T-helper 2 cell treated with Interferon-gamma antibody and Interleukin-4, amounts not matched to agents 5 μg/mL and 100 μg/mL, for 36 hours (primary cell): Measurements from ENCODE around the gene CALHM3.
"Not testable (repeated sequence)": the region's sequence is repeated elsewhere in the genome, so short reads cannot be mapped to it uniquely, and the experiment has no call there.

Source experiments
- DNase-seq: peaks from one replicate; pipeline ENCODE4 v3.0.0; 2021; ENCODE audit warnings: low spot score
- H3K27ac Mint-ChIP-seq: one replicate; pipeline ENCODE4 v1.8.0; 2021; ENCODE audit warnings: mild to moderate bottlenecking, mixed read lengths
- H3K27me3 Mint-ChIP-seq: one replicate; pipeline ENCODE4 v1.8.0; 2021; ENCODE audit warnings: low read depth, mixed read lengths
- H3K36me3 Mint-ChIP-seq: one replicate; pipeline ENCODE4 v1.8.0; 2021; ENCODE audit warnings: low read depth, mixed read lengths
- H3K4me1 Mint-ChIP-seq: one replicate; pipeline ENCODE4 v1.8.0; 2021; ENCODE audit warnings: low read depth, mixed read lengths
- H3K4me3 Mint-ChIP-seq: one replicate; pipeline ENCODE4 v1.8.0; 2022; ENCODE audit warnings: mild to moderate bottlenecking, moderate library complexity, mixed read lengths
- H3K9me3 Mint-ChIP-seq: one replicate; pipeline ENCODE4 v1.8.0; 2021; ENCODE audit warnings: mixed read lengths

The CALHM3 gene

DNA sequence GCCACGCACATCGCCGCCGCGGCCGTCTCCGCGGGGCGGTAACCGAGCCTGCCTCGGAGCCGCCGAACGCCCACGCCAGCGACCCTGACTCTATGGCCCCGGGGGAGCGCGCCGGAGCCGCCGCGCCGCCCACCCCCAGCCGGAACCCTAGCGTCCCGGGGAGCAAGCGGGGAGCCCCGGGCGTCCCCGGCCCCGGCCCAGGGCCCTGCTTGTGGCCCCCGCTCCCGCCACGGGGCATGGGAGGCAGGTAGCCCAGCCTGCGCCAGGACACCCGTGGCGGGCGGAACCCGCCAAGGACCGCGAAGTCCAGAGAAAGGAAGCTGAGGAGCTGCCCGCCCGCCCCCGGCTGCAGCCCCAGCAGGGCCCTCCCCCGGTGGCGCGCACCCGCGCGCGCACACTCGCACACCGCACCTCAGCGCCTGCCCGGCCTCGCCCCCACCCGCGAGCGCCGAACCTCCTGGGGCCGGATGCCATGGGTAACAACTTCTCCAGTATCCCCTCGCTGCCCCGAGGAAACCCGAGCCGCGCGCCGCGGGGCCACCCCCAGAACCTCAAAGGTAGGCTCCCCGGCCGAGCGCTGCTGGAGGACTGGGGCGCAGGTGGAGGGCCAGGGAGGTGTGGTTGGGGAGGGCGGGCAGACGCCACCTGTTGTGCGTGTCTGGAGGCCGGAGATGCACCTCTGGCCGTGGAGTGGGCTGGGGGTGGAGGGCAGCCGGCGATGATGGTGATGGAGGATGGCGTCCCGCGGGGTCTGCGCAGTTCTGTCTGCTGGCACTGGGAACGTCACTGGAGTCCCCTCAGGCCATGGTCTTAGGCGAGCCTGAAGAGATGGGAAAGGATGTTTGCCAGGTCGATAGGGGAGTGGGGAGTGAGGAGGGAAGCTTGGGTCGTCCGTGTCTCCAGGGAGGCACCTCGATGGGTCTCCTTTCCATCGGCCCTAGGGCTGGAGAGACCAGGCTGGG, 15.2 kb upstream of the CALHM3 start:
- DNase-seq = peak; percentile 36
- Mint-ChIP-seq H3K9me3 (no peaks in the 10 kb centered on the region), H3K4me1 (peaks cover 9% of the 10 kb centered on the region), H3K27me3 (peaks cover 68% of the 10 kb centered on the region), H3K36me3 (no peaks in the 10 kb centered on the region), H3K27ac (no peak overlapping the region), H3K4me3 (peak overlapping the region; percentile 60)

DNA sequence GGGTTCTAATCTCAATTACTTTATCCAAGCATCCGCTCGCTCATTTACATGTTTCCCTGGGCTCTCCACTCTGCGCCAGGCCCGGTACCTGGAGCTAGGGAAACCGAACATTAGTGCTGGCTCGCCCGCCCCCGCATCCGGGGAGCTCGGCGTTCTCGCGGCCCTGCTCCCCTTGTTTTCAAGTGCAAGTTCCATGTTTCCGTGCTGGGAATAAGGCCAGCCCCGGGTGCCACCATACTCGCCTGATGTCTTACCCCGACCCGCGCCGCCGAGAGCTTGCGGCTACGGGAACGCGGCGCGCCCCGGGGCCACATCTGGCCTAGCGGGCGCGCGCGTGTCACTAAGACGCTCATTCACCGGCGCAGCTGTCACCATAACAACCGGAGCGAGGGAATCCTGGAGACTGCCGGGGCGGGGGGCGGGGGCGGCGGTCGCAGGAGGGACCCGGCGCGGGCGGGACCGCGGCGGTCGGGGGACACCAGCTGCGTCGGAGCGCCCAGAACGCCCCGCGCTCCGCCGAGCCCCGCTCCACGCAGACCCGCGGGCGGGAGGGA, 14.4 kb upstream of the CALHM3 start, which contains the start of gene NEURL1:
Gene NEURL1, plus strand, starts transcription at position 344 of the 554 bp plus-strand sequence. CDS start 683 bp downstream, outside the sequence.
- peaks cover 64% of the 10 kb centered on the region for H3K27me3 Mint-ChIP-seq
- H3K27ac Mint-ChIP-seq = no peak within 1 kb of the TSS
- H3K4me3 Mint-ChIP-seq = peak within 1 kb of the TSS; percentile 85
- peaks cover 9% of the 10 kb centered on the region for H3K4me1 Mint-ChIP-seq
- no peaks in the 10 kb centered on the region for H3K9me3 Mint-ChIP-seq
- DNase-seq = peak; percentile 36
- H3K36me3 Mint-ChIP-seq = no peaks in the 10 kb centered on the region

DNA sequence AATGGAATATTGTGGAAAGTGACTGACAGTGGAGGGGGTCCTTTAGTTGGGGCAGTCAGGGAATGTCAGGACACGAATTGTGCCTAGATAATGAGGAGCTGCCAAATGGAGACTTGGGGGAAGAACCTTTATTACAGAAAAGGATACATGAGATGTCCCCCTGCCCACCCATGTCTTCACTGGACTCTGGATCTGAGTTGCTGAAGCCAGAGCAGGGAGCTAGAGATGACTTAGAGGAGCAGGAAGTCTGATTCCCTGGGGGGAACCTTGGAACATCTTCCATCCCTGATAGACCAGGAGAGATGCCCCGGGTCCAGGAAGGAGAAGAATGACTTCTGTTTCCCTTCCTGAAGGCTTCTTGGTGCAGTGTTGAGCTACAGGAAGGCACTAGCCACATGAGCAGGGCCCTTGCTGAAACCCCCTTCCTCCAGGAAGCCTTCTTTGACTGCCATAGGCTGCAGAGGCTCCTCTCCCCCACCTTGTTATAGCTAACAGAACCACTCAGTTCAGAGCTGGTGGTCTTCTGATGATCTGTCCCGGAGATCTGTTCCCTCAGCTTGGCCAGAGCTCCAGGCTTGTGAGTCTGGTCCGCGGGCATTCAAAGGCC, 13.7 kb upstream of the CALHM3 start:
- no peak for DNase-seq
- Mint-ChIP-seq H3K36me3 (no peaks in the 10 kb centered on the region), H3K27ac (no peak overlapping the region), H3K4me3 (peak overlapping the region; percentile 85), H3K27me3 (peaks cover 67% of the 10 kb centered on the region), H3K9me3 (no peaks in the 10 kb centered on the region), H3K4me1 (peaks cover 9% of the 10 kb centered on the region)

GRCh38 chr10:103491729-103492364, 12.8 kb upstream of the CALHM3 start:
- no peaks in the 10 kb centered on the region for H3K36me3 Mint-ChIP-seq
- H3K27me3 Mint-ChIP-seq = peaks cover 58% of the 10 kb centered on the region
- H3K27ac Mint-ChIP-seq = no peak overlapping the region
- H3K4me3 Mint-ChIP-seq = peak overlapping the region; percentile 85
- H3K9me3 Mint-ChIP-seq = no peaks in the 10 kb centered on the region
- H3K4me1 Mint-ChIP-seq = peaks cover 9% of the 10 kb centered on the region
- no peak for DNase-seq

DNA sequence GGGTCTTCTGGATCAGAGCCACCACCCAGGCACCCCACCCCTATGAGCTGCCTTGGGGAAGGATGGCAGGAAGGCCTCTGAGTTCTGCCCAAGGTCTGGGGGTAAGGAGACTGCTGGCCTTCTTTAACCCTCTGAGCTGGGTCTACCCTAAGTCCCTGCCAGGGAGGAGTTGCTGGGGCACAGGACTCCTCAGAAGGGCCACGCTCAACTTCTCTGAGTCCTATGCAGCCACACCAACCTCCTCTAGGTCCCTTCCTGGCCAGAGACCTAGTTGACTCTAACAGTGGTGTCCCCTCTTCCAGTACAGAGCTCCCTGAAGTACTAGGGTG, 11.9 kb upstream of the CALHM3 start:
- DNase-seq = no peak
- no peaks in the 10 kb centered on the region for H3K36me3 Mint-ChIP-seq
- H3K9me3 Mint-ChIP-seq = no peaks in the 10 kb centered on the region
- H3K27me3 Mint-ChIP-seq = peaks cover 51% of the 10 kb centered on the region
- H3K4me1 Mint-ChIP-seq = peaks cover 9% of the 10 kb centered on the region
- H3K27ac Mint-ChIP-seq = no peak overlapping the region
- no peak overlapping the region for H3K4me3 Mint-ChIP-seq

- Mint-ChIP-seq H3K4me1 (no peaks in the 10 kb centered on the region), H3K4me3 (no peak overlapping the region), H3K27ac (no peak overlapping the region), H3K27me3 (peaks cover 22% of the 10 kb centered on the region), H3K36me3 (no peaks in the 10 kb centered on the region), H3K9me3 (no peaks in the 10 kb centered on the region)
- DNase-seq = no peak
These were observed 8.3 kb upstream of the CALHM3 start for GRCh38 chr10:103487410-103487708.

DNA sequence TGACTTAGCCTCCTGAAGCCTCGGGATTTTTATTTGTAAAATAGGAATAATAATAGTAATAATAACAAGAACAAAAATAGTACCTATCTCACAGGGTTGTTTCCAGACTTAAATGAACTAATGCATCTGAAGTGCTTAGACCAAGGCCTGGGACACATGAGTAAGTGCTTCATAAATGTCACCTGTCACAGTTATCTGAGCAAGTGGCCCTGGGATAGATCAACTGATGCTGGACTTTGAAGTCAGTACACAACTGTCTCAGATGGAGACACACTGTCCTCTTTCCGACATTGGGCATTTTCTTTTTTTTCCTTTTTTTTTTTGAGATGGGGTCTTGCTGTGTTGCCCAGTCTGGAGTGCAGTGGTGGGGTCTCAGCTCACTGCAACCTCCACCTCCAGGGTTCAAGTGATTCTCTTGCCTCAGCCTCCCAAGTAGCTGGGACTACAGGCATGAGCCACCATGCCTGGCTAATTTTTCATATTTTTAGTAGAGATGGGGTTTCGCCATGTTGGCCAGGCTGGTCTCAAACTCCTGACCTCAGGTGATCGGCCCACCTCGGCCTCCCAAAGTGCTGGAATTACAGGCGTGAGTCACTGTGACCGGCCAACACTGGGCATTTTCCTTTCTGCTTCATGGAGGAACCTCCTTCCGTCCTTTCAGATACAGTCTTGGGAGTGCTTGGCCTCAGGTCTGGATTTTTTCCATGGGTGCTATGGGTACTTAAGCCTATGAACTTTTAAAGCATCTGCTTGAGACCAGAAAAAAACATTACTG, 7.8 kb upstream of the CALHM3 start:
- not testable (repeated sequence) for H3K9me3 Mint-ChIP-seq, H3K27ac Mint-ChIP-seq, H3K4me1 Mint-ChIP-seq, H3K4me3 Mint-ChIP-seq, H3K36me3 Mint-ChIP-seq, DNase-seq
- peaks cover 17% of the 10 kb centered on the region for H3K27me3 Mint-ChIP-seq

GRCh38 chr10:103481974-103482531, 3.0 kb upstream of the CALHM3 start:
- DNase-seq = no peak
- Mint-ChIP-seq H3K9me3 (no peaks in the 10 kb centered on the region), H3K27me3 (no peaks in the 10 kb centered on the region), H3K36me3 (no peaks in the 10 kb centered on the region), H3K4me1 (peaks cover 8% of the 10 kb centered on the region), H3K27ac (no peak overlapping the region), H3K4me3 (no peak overlapping the region)

DNA sequence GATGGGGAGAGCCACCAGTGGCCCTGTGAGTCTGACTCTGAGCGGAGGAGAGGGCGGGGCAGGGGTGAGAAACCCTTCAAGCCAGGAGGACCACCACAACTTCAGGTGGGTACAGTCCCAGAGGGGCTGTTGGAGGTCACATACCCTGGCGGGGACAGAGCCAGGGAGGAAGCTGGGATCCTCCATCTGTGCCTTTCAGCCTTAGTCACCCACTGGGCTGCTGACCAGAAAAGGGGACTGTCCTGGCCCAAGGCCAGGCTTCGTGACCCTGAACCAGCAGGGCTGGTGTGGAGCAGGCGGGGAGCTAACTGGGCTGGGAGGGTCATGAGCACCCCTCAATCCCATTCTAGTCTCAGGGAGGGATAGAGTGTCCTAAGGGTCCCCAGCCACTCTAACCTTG, 1.5 kb upstream of the CALHM3 start:
- Mint-ChIP-seq H3K27ac (no peak overlapping the region), H3K27me3 (no peaks in the 10 kb centered on the region), H3K4me3 (no peak overlapping the region), H3K9me3 (no peaks in the 10 kb centered on the region), H3K36me3 (no peaks in the 10 kb centered on the region), H3K4me1 (peaks cover 11% of the 10 kb centered on the region)
- DNase-seq = no peak

DNA sequence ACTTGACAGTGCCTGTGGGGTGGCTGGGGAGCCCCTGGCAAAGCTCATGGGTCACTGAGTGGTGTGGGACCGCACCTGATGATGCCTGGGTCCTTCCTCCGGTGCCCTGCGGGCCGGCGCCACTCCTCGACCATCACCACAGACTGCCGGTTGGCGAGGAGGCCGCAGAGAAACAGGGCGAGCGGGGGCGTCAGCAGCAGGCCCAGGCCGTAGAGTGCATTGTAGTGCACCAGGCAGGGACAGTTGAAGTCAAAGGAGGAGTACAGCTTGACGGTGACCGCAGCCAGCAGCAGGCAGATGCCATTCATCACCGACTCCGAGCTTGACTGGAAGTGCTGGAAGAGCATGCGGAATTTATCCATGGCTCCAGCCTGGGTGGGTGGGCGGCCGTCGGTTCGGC, 369 bp downstream of the CALHM3 start:
- H3K4me1 Mint-ChIP-seq = peaks cover 17% of the 10 kb centered on the region
- no peak for DNase-seq
- no peak overlapping the region for H3K27ac Mint-ChIP-seq

DNA sequence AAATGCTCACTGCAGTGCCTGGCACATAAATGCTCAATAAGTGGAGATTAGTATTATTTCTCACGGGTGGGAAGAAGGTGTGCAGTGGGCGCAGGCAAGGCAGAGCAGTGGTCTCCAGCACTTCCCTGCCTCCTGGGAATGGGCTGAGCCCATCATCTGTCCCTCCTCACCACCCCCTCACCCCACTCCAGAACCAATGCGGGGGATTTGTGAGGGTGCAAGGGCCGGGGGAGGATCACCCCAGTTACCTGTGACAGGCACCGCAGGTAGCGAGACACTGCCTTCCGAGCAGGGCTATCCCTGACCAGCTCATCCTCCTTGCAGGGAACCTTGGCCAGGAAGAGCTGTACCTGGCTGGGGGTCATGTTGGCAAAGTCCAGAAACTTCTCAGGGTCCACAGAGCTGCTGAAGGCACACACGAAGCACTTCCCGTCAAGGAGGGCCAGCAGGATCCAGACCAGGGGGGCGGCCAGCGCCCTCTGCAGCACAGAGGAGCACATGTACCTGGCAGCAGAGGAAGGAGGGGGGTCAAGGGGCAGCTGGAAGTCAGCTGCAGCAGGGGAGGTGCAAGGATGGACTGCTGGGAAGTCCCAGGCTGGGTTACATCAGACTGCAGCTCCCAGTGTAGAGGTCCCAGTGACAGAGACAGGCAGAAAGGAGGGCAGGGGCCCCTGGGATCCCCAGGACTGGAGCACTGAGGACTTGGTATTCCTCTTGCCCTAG, 2.8 kb downstream of the CALHM3 start:
- Mint-ChIP-seq H3K4me1 (peaks cover 26% of the 10 kb centered on the region), H3K27ac (peak overlapping the region; percentile 53)
- DNase-seq = no peak

More for the DNA sequence above, 369 bp downstream of the CALHM3 start:
- no peaks in the 10 kb centered on the region for H3K27me3 Mint-ChIP-seq
- H3K36me3 Mint-ChIP-seq = peaks cover 2% of the 10 kb centered on the region
- H3K4me3 Mint-ChIP-seq = no peak overlapping the region
- H3K9me3 Mint-ChIP-seq = no peaks in the 10 kb centered on the region

GRCh38 chr10:103475437-103475836, 3.6 kb downstream of the CALHM3 start:
- H3K27ac Mint-ChIP-seq = no peak overlapping the region
- H3K9me3 Mint-ChIP-seq = peaks cover 4% of the 10 kb centered on the region
- H3K4me3 Mint-ChIP-seq = no peak overlapping the region
- H3K36me3 Mint-ChIP-seq = peaks cover 7% of the 10 kb centered on the region
- no peak for DNase-seq
- peaks cover 31% of the 10 kb centered on the region for H3K4me1 Mint-ChIP-seq
- no peaks in the 10 kb centered on the region for H3K27me3 Mint-ChIP-seq

More for the DNA sequence above, 2.8 kb downstream of the CALHM3 start:
- Mint-ChIP-seq H3K27me3 (no peaks in the 10 kb centered on the region), H3K36me3 (peaks cover 2% of the 10 kb centered on the region), H3K9me3 (no peaks in the 10 kb centered on the region), H3K4me3 (no peak overlapping the region)

DNA sequence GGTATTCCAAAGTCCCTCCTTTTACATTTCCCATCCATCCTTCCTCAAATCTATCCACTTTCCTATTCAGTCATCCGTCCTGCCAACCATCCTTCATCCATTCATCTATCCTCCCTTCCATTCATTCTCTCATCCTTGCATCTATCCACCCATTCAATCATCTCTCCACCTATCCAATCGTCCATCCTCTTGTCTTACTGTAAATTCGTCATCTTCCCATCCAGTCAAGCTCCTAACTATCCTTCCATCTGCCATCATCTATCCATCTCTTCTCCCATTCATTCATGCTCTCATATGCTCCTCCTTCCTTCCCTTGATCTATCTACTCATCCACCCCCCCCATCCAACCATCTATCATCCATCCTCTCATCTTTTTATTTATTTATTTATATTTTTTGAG, 5.0 kb downstream of the CALHM3 start:
- H3K27ac Mint-ChIP-seq = peak overlapping the region; percentile 43
- H3K9me3 Mint-ChIP-seq = peaks cover 5% of the 10 kb centered on the region
- peaks cover 44% of the 10 kb centered on the region for H3K4me1 Mint-ChIP-seq
- DNase-seq = no peak
- no peak overlapping the region for H3K4me3 Mint-ChIP-seq
- peaks cover 13% of the 10 kb centered on the region for H3K36me3 Mint-ChIP-seq
- H3K27me3 Mint-ChIP-seq = no peaks in the 10 kb centered on the region
